Stomach (tissue), 4 donors: ENCODE results near the gene SPAG17.

Experiments used
- CTCF ChIP-seq, 7 experiments: fragments of 450-650 bp in 4 of 7; fragments of 200-600 bp in 3 of 7; sonication (generic) in 3 of 7; IDR thresholded peaks; one replicate each; pipeline ENCODE4 v1.5.1; 2016 to 2019; ENCODE audit warnings: antibody characterized with exemption in 7 of 7, control low read depth in 2 of 7, mild to moderate bottlenecking in 1 of 7
- EP300 ChIP-seq: sonication (generic); formaldehyde crosslinking; IDR thresholded peaks from one replicate; pipeline ENCODE4 v1.6.1; 2017; ENCODE audit warnings: antibody characterized with exemption
- POLR2A ChIP-seq, 4 donors: fragments of 450-650 bp; IDR thresholded peaks; one replicate each; pipeline ENCODE4 v1.6.1; 2016; ENCODE audit warnings: antibody characterized with exemption in 4 of 4, control low read depth in 2 of 4, mild to moderate bottlenecking in 1 of 4, moderate library complexity in 1 of 4
- POLR2AphosphoS5 ChIP-seq, 3 donors: sonication (generic); formaldehyde crosslinking; IDR thresholded peaks; one replicate each; pipeline ENCODE4 v1.6.1; 2016; ENCODE audit warnings: antibody characterized with exemption in 3 of 3

DNA sequence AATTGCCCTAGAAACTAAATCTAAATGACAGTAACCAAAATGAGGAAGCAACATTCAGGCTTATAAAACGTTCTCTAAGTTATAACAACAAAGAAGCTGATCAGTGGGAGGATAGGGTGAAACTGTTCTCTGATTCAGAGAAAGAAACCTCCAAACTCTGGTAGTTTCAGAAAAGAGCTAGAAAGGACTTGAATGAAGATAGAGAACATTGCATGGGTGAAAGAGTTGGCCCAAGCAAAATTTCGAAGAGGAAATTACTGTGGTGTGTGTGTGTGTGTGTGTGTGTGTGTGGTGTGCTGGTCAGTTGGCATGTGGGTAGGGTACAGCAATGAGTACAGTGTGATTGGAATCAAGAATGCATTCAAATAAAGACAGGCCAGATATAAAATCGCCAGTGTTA is 16.5 kb upstream of the SPAG17 start:
- TF ChIP-seq CTCF (IDR thresholded peaks at IDR 0.05) (no peak), POLR2AphosphoS5 (IDR thresholded peaks at IDR 0.05) (no peak), POLR2A (IDR thresholded peaks at IDR 0.05) (no peak), EP300 (no peak)
